Nephron progenitor cell (in vitro differentiated cells): Measurements from ENCODE around the gene TRIM62.

Experiments
- DNase-seq: peaks from one replicate; pipeline ENCODE4 v3.0.0; 2021
- H3K27ac Mint-ChIP-seq: 2 replicates; pipeline ENCODE4 v1.8.0; 2021; ENCODE audit warnings: mild to moderate bottlenecking, moderate library complexity, mixed read lengths
- H3K27me3 Mint-ChIP-seq: 2 replicates; pipeline ENCODE4 v1.8.0; 2021; ENCODE audit warnings: mild to moderate bottlenecking, low read depth, mixed read lengths; ENCODE audit not compliant: poor library complexity
- H3K36me3 Mint-ChIP-seq: 2 replicates; pipeline ENCODE4 v1.8.0; 2021; ENCODE audit warnings: low read depth, mixed read lengths
- H3K4me1 Mint-ChIP-seq: 2 replicates; pipeline ENCODE4 v1.8.0; 2021; ENCODE audit warnings: mixed read lengths
- H3K4me3 Mint-ChIP-seq: 2 replicates; pipeline ENCODE4 v1.8.0; 2021; ENCODE audit warnings: mild to moderate bottlenecking, moderate library complexity, mixed read lengths
- H3K9me3 Mint-ChIP-seq: 2 replicates; pipeline ENCODE4 v1.8.0; 2021; ENCODE audit warnings: mild to moderate bottlenecking, moderate library complexity, mixed read lengths
- TF ChIP-seq, protein P1 (sequence below): fragments of 200-600 bp; sonication (generic); IDR thresholded peaks from 2 replicates; pipeline ENCODE4 v1.5.0; 2021; ENCODE audit warnings: antibody characterized with exemption

Gene TRIM62

DNA sequence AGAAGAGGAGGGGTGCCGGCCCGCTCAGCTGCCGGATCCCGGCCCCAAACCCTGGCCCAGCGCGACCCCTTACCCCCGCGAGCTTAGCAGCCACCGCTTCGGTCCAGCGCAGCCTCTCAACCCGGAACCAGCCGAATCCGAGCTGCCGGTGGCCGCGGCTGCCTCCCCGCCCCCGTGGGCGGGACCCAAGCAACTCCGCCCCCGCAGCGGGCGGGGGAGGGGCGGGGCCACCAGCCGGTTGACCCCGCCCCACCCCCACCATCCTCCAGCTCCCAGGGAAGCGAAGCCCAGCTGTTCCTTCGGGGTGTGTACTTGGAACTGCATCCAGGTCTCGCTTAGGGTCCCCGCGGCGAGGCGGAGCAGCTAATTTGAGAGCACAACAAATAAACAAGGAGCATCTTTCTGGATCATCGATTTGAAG, at the start of gene TRIM62:
Gene TRIM62 (minus strand): TSS at position 123 of the 421 bp plus-strand sequence. CDS start 611 bp downstream, outside the sequence.
- H3K9me3 Mint-ChIP-seq, result no peaks in the 10 kb centered on the region
- H3K27me3 Mint-ChIP-seq, result peaks cover 6% of the 10 kb centered on the region
- H3K4me1 Mint-ChIP-seq, result peaks cover 54% of the 10 kb centered on the region
- peak within 1 kb of the TSS; percentile 89 for H3K27ac Mint-ChIP-seq
- peaks cover 4% of the 10 kb centered on the region for H3K36me3 Mint-ChIP-seq
- TF ChIP-seq, protein P1, sequence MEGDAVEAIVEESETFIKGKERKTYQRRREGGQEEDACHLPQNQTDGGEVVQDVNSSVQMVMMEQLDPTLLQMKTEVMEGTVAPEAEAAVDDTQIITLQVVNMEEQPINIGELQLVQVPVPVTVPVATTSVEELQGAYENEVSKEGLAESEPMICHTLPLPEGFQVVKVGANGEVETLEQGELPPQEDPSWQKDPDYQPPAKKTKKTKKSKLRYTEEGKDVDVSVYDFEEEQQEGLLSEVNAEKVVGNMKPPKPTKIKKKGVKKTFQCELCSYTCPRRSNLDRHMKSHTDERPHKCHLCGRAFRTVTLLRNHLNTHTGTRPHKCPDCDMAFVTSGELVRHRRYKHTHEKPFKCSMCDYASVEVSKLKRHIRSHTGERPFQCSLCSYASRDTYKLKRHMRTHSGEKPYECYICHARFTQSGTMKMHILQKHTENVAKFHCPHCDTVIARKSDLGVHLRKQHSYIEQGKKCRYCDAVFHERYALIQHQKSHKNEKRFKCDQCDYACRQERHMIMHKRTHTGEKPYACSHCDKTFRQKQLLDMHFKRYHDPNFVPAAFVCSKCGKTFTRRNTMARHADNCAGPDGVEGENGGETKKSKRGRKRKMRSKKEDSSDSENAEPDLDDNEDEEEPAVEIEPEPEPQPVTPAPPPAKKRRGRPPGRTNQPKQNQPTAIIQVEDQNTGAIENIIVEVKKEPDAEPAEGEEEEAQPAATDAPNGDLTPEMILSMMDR, result no peak
- H3K4me3 Mint-ChIP-seq, result peak within 1 kb of the TSS; percentile 86
- DNase-seq, result peak; percentile 87

DNA sequence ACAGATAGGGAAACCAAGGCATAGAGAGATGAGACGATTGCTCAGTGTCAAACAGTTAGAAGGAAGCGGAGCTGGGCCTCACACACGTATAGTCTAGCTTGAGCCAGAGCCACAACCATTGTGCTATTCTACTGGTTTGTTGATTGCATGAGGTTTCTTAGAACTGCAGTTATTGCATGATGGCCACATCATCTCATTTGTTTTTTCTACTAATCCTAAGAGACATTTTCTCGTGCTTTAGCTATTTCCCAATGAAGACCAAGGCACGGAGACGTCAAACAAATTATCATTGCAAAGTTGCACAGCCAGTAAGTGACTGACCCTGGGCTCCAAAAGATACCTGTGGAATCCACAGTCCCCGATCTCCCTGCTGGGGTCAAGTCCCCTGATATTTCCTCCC, 49.3 kb upstream of the TRIM62 start:
- H3K27me3 Mint-ChIP-seq, result peaks cover 18% of the 10 kb centered on the region
- H3K27ac Mint-ChIP-seq, result no peak overlapping the region
- peaks cover 36% of the 10 kb centered on the region for H3K4me1 Mint-ChIP-seq
- H3K9me3 Mint-ChIP-seq, result no peaks in the 10 kb centered on the region
- H3K4me3 Mint-ChIP-seq, result no peak overlapping the region
- H3K36me3 Mint-ChIP-seq, result no peaks in the 10 kb centered on the region
- TF ChIP-seq, protein P1, result no peak
- DNase-seq, result no peak

DNA sequence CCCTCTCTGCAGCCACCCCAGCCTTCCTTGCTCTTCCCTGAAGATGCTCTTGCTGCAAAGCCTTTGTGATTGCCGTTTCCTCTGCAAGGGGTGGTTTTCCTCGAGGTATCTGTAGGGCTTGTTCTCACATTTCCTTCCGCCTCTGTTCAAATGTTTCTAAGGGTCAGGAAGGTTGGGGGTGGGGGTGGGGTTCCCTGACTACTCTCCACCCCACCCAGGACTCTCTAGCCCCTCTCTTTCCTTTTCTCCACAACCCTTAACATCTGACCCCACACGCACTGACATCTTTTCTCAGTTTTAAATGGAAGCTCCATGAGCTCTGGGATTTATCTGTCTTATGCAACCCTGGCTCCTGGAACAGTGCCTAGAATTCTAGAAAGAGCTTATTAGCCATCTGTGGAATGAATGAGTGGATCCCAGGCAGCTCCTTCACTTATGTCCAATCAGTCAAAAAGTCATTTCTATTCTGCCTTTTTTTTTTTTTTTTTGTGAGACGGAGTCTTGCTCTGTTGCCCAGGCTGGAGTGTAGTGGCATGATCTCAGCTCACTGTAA, 47.2 kb upstream of the TRIM62 start:
- H3K36me3 Mint-ChIP-seq, result peaks cover 9% of the 10 kb centered on the region
- H3K27me3 Mint-ChIP-seq, result peaks cover 23% of the 10 kb centered on the region
- peaks cover 18% of the 10 kb centered on the region for H3K9me3 Mint-ChIP-seq
- no peak for DNase-seq
- TF ChIP-seq, protein P1, result no peak
- H3K4me1 Mint-ChIP-seq, result peaks cover 15% of the 10 kb centered on the region
- H3K4me3 Mint-ChIP-seq, result no peak overlapping the region
- no peak overlapping the region for H3K27ac Mint-ChIP-seq

DNA sequence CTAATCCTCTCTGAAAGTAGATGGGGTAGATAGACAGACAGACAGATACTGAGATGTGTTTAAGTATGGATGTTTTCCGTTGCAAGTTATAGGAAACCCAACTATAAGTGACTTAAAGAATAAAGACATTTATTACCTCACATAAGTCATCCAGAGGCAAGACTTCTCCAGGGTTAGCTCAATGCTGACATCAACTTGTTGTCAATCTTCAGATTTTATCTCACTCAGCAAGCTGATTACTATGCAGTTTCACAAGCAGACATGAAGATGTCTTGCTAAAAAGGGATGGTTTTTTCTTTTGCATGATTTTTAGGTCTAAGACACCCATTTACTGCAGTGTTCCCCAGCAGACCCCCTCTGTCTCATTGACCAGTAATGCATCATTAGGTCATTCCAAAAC, 43.7 kb upstream of the TRIM62 start:
- peaks cover 16% of the 10 kb centered on the region for H3K36me3 Mint-ChIP-seq
- peaks cover 34% of the 10 kb centered on the region for H3K9me3 Mint-ChIP-seq
- no peak overlapping the region for H3K4me3 Mint-ChIP-seq
- H3K27ac Mint-ChIP-seq, result no peak overlapping the region
- peaks cover 28% of the 10 kb centered on the region for H3K27me3 Mint-ChIP-seq
- no peak for DNase-seq
- TF ChIP-seq, protein P1, result no peak
- H3K4me1 Mint-ChIP-seq, result peaks cover 8% of the 10 kb centered on the region

DNA sequence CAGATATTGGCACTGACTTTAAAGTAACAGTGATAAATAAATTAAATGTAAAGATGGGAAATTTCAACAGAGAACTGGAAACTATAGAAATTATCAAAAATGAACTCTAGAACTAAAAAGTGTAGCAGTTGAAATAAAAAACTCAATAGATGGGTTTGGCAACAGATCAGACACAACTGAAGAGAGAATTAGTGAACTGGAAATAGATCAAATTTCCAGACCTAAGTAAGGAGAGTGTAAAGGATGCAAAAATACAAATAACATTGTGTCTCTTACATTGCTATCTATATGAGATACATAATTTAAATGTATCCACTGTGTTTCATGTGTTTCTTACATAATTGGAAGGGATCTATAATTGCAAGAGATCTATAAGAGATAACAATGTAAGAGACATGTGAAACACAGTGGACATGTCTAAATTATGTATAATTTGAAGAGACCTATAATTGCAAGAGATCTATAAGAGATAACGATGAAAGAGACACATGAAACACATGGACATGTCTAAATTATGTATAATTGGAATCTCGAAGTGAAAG, 42.4 kb upstream of the TRIM62 start:
- no peak for DNase-seq
- H3K27ac Mint-ChIP-seq, result no peak overlapping the region
- TF ChIP-seq, protein P1, result no peak

DNA sequence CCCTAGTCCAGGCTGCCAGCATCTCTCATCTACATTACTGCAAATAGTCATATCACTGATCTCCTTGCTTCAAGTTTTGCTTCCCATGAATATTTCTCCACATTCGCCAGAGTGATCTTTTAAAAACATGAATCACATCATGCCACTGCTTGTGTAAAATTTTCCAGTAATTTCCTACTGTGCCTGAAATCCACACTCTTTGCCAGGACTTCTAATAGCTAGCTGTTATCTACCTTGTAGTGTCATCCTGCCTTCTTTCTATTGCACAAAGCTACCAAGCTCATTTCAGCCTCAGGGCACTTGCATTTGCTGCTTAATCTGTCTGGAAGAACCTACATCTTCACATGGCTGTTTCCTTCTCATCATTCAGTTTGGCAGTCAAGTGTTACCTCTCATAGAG, 40.5 kb upstream of the TRIM62 start:
- H3K27ac Mint-ChIP-seq, result no peak overlapping the region

More for the DNA sequence above, 42.4 kb upstream of the TRIM62 start:
- H3K4me3 Mint-ChIP-seq, result no peak overlapping the region
- H3K9me3 Mint-ChIP-seq, result peaks cover 34% of the 10 kb centered on the region
- peaks cover 28% of the 10 kb centered on the region for H3K27me3 Mint-ChIP-seq
- peaks cover 16% of the 10 kb centered on the region for H3K36me3 Mint-ChIP-seq
- peaks cover 16% of the 10 kb centered on the region for H3K4me1 Mint-ChIP-seq

More for the DNA sequence above, 40.5 kb upstream of the TRIM62 start:
- DNase-seq, result no peak
- no peak overlapping the region for H3K4me3 Mint-ChIP-seq
- TF ChIP-seq, protein P1, result no peak
- peaks cover 34% of the 10 kb centered on the region for H3K9me3 Mint-ChIP-seq
- peaks cover 8% of the 10 kb centered on the region for H3K4me1 Mint-ChIP-seq
- H3K36me3 Mint-ChIP-seq, result peaks cover 16% of the 10 kb centered on the region
- peaks cover 22% of the 10 kb centered on the region for H3K27me3 Mint-ChIP-seq
